Left ventricle myocardium inferior (tissue), 1 donor: ENCODE results near the gene EFNB1. TPM values are rescaled to one million over a fixed set of nuclear protein-coding genes. Genes with fewer than 3 reads are reported as not detected.

Experiments used
- DNase-seq: peaks from one replicate; pipeline ENCODE4 v3.0.0-alpha.2; 2020
- H3K27ac ChIP-seq: fragments of 200-600 bp; replicated peaks from 2 replicates; pipeline ENCODE4 v1.8.0; 2021
- H3K27me3 ChIP-seq: fragments of 200-600 bp; 2 replicates; pipeline ENCODE4 v1.8.0; 2021; ENCODE audit warnings: low read depth
- H3K36me3 ChIP-seq: fragments of 200-600 bp; 2 replicates; pipeline ENCODE4 v1.8.0; 2021
- H3K4me1 ChIP-seq: fragments of 200-600 bp; 2 replicates; pipeline ENCODE4 v1.8.0; 2021
- H3K4me3 ChIP-seq: fragments of 200-600 bp; 2 replicates; pipeline ENCODE4 v1.8.0; 2021; ENCODE audit warnings: mild to moderate bottlenecking, moderate library complexity
- H3K9me3 ChIP-seq: fragments of 200-600 bp; replicated peaks from 2 replicates; pipeline ENCODE4 v1.8.0; 2021
- CTCF ChIP-seq: fragments of 200-600 bp; IDR thresholded peaks from 2 replicates; pipeline ENCODE4 v1.8.0; 2021; ENCODE audit warnings: antibody characterized with exemption, mild to moderate bottlenecking, borderline replicate concordance
- intact Hi-C: fragments of 100-400 bp; cut with micrococcal nuclease; formaldehyde crosslinking; loops from one replicate; pipeline ENCODE4 v1.11.0; 2022
- total RNA-seq: library from RNA; stranded (reverse); fragmentation: NEBNext Ultra II Directional; extraction: Animal tissue kit (Norgen Biotek cat#: 25700); gene quantifications from one replicate; pipeline ENCODE4 v1.2.1, GENCODE V29; 2021
- donor health status: DM: no; HTN: yes; CAD: no; lungs with severe emphysema.

The EFNB1 gene
- total RNA-seq, 1 donor from 2014 or later: 14.7 TPM

- Histone ChIP-seq H3K4me1 (peaks cover 15% of the 10 kb centered on the region), H3K27ac (no peak overlapping the region), H3K9me3 (no peaks in the 10 kb centered on the region), H3K4me3 (no peak overlapping the region), H3K36me3 (no peaks in the 10 kb centered on the region), H3K27me3 (no peaks in the 10 kb centered on the region)
- DNase-seq: no peak
- no peak for TF ChIP-seq CTCF
- intact Hi-C loops: no loop called here
These were observed 60.4 kb downstream of the EFNB1 start for GRCh38 chrX:68889249-68889648.

Other genes starting within 250 kb of the EFNB1 start
- gene STARD8, start 181.4 kb upstream of the EFNB1 start, total RNA-seq: 9.3 TPM